Activated CD4-positive, alpha-beta T cell treated with anti-CD3 and anti-CD28 coated beads for 4 hours (primary cell): Measurements from ENCODE around the gene MFRP.

Experiments used
- DNase-seq, 2 donors: peaks; one replicate each; pipeline ENCODE4 v3.0.0-alpha.2; 2020

Gene MFRP

DNA sequence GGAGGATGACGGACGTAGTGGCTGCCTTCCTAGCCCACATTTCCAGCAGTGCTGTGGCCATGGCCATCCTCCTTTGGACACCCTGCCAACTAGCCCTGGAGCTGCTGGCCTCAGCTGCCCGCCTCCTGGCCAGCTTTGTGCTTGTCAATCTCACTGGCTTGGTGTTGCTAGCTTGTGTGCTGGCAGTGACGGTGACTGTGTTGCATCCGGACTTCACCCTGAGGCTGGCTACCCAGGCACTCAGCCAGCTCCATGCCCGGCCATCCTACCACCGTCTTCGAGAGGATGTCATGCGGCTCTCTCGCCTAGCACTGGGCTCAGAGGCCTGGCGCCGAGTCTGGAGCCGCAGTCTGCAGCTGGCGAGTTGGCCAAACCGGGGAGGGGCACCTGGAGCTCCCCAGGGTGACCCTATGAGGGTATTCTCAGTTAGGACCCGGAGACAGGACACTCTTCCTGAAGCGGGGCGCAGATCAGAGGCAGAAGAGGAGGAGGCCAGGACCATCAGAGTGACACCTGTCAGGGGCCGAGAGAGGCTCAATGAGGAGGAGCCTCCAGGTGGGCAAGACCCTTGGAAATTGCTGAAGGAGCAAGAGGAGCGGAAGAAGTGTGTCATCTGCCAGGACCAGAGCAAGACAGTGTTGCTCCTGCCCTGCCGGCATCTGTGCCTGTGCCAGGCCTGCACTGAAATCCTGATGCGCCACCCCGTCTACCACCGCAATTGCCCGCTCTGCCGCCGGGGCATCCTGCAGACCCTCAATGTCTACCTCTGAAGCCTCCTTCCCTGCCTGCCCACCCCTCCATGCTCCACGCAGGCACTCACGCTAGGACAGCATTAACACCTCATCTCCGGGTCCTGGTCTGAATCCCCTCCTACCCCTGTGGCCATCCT lies 10.6 kb downstream of the MFRP start:
- no peak for DNase-seq

DNA sequence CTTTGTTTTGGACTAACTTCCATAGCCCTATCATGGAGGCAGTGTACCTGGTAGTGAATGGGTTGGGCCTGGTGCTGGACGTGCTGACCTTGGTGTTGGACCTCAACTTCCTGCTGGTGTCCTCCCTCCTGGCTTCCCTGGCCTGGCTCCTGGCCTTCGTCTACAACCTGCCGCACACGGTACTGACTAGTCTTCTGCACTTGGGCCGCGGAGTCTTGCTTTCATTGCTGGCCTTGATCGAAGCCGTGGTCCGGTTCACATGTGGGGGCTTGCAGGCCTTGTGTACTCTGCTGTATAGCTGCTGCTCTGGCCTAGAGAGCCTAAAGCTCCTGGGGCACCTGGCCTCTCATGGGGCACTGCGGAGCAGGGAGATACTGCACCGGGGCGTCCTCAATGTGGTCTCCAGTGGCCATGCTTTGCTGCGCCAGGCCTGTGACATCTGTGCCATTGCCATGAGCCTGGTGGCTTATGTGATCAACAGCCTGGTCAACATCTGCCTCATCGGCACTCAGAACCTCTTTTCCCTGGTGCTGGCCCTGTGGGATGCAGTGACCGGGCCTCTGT lies 11.3 kb downstream of the MFRP start:
- DNase-seq = no peak

DNA sequence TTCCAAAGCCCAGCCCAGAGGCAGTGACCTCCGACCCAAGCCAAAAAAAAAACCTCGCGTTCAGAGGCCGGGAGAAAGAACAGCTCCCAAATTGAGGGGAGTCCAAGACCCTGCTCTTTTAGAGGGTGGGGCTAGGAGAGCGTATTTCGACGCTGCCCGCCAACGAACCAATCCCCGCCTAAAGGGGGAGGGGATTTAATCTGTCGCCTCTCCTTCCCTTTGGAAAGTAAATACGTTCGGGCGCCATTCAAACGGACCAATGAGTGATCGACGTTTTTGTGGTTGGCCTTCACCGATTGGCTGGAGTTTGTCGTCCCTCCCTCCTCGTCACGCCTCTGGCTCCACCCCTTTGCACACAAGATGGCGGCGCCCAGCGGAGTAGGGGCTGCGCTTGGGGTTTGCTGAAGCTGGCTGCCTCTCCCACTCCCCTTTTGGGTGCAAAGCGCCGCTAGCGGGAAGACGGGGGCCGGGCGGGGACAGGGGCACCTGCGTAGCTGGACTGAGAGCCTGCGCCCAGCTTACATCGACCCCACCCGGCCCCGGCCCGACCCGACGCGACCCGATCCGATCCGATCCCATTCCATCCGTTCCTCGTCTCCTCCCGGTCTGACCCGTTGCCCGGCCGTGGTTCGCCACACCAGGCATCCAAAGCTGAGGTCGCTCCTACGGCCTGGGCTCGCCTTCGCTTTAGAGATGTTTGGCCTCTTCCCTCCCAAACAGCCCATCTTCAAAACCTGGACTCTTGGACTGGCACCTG lies 12.2 kb downstream of the MFRP start, which contains the start of gene RNF26:
Gene RNF26, plus strand, starts transcription at position 354 of the 757 bp plus-strand sequence. CDS start 596 bp downstream, outside the sequence.
- peak; percentile 92 to 95 for DNase-seq

DNA sequence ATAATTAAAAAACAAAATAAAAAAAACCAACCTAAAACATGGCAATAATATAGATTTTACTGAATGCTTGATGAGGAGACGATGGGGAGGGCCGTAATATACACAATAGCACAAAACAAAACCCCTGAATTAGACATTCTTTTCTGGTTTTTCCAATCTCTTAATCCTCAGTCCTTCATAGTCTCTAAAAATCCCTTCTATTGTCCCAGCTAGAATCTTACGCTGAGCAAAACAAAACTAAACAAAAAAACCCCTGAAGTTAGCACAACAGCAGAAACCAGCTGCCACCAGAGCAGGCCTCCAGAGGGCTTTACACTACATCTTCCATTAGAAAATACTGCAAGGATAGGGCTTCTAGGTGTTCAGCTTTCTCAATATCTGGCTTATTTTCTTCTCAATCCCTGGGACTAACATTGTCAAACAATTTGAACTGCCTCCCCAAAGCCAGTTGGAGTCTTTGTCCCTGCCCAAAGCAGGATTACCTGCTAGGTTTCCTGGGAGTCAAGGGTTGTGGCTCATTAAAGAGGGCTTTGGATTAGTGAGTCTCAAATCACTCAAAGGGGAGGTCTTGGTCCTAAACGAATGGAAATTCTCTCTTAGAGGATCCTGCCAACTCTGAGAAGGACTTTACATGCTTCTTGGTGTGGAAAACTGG lies 14.3 kb downstream of the MFRP start:
- DNase-seq = no peak

DNA sequence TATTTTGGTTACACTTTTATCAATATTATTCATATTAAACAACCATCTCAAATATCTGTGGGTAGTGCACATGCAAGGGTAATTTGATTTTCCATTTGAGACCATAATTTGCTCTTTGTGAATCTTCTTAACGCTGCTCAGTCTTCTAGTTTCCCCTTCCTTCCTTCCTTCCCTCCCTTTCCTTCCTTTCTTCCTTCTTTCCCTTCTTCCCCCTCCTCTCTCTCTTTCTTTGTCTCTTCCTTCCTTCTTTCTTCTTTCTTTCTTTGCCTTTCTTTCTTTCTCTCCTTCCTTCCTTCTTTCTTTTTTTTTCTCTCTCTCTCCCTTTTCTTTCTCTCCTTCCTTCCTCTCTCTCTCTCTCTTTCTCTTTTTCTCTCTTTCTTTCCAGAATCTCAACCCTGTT lies 16.3 kb downstream of the MFRP start:
- no peak for DNase-seq

DNA sequence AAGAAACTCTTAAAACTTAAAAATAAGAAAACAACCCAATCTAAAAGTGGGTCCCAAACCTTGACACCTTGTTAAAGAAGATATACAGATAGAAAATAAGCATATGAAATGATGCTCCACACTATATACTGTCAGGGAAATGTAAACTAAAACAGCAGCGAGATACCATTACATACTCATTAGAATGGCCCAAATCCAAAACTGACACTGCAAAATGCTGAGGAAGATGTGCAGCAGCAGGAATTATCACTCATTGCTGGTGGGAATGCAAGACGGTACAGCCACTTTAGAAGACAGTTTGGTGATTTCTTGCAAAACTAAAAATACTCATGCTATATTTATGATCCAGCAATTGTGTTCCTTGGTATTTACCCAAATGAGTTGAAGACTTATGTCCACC lies 17.2 kb downstream of the MFRP start:
- no peak for DNase-seq

DNA sequence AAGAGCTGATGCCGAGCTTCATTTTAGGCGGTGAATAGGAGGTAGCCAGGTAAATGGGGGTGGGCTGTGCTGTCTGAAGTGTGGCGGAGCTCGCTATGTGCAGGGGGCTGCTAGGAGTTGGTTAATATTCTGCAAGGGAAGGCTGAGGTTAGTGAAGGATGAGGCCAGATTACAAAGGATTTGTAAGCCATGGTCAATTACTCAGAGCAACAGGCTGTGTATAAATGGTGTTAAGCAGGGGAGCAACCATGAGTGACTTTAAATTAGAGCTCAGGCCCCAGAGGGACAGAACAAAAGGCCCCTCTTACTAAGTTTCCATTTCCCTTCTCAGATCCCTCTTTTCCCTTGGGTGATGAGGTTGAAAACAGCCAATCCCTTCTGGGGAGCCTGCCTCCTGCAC lies 22.3 kb downstream of the MFRP start:
- DNase-seq = no peak

DNA sequence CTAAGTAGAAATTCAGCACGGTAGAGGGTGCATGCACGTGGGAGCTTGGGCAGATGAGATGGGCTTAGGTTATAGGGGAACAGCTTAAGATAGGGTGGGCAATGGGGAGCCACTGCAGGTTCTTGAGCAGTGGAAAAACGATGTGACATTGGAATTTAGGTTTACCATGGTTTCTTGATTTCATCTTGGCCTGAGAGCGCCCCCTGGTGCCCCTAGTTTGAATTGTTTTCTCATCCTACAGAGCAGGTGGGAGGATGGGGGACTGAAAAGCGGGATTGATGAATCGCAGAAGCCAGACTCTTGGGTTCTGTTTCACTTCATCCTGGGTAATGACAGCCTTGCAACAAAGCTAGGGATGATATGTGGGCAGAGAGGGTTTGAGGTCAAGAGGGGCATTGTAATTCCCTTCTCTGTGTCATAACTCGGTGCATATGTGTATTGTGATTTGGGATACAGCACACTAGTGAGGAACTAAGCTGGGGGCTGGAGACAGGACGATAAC lies 22.9 kb downstream of the MFRP start:
- DNase-seq = peak; percentile 69 to 84

DNA sequence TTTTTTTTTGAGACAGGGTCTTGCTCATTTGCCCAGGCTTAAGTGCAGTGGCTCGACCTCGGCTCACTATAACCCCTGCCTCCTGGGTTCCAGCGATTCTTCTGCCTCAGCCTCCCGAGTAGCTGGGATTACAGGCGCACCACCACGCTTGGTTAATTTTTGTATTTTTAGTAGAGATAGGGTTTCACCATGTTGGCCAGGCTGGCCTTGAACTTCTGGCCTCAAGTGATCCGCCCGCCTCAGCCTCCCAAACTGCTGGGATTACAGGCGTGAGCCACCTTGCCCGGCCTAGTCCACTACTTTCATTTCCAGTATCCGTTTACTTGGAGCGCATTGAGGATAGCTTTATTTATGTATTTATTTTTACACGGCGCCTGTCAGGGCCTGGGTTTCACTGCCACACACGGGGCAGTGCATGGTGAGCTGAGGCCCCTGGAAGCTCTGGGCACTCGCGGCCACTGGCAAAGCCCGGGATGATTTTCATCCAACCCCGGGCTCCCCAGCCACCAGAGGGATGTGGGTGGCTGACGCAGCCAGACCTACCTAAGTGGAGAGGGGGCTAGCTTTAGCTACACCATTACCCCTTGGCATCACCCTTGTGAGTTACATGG lies 23.5 kb downstream of the MFRP start:
- DNase-seq = no peak

DNA sequence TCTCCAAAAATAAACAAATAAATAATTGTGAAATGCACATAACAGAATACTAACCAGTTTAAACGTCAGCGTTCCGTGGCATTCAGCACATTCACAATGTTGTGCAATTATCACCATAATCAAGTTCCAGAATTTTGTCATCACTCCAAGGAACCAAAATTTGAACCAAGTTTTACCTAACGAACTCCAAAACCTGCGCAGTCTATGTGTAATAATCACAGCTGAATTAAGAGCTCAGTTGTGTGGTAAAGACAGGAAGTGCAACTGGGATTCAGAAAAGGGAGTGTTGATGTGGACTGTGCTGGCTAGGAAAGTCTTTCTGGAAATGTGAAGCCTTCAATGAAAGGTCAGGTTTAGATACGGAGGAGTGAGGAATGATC lies 24.2 kb downstream of the MFRP start:
- no peak for DNase-seq

DNA sequence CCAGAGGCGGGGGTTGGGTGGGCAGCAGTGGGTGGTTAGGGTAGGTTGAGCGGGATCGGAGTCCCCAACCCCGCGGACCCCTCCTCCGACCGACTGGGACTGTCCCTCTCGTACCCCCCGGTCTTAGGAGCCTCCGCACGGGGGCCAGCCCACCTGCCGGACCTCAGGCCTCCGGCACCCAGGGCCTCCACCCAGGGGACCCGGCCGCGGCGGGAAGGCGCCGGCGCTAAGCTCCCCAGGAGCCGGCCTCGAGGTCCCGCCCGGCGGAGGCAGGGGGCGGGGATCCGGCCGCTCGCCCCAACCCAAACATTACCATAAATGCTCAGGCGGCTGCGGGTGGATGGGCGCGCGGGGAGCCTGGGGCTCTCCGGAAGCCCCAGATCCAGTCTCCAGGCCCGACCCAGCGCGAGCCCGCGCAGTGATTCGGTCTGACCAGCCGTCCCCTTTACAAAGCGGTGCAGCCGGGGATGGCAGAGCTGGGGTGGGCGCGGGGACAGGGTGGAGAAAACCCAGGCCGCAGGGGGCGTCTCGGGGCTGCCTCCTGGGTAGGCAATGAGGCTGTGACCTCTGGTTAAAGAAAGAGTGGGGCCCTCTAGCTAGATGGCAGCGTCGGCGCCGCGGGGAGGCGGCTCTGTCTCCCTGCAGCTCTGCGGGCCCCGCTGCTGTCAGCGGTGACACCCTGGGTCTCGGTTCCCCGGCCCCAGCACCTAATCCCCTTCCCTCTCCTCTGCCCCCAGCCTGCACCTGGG lies 25.6 kb downstream of the MFRP start:
- DNase-seq = peak in 1 of 2 donors; percentile 32

DNA sequence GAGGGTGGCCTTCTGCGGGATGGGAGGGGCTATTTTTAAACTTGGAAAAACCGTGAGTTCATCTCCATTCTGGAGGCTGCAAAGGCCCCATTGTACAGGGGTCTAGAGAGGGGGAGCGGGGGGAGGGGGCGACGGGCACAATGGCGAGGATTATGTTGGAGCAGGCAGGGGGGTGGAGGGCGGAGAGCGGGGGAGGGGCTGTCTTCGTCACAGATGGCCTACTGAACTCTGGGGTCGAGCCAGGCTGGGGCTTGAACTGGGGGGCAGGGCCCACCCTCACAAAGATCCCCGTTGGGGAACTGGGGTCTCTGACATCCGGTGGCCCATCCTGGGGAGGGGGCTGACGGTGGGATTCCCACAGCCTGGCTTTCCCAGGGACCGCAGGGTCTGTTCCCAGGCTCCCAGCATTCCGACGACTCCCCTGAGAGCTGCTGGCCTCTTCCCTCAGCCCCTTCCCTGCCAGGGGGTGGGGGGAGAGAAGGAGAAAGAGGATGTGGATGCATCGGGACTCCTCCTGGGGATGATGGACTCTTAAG lies 26.2 kb downstream of the MFRP start:
- no peak for DNase-seq

DNA sequence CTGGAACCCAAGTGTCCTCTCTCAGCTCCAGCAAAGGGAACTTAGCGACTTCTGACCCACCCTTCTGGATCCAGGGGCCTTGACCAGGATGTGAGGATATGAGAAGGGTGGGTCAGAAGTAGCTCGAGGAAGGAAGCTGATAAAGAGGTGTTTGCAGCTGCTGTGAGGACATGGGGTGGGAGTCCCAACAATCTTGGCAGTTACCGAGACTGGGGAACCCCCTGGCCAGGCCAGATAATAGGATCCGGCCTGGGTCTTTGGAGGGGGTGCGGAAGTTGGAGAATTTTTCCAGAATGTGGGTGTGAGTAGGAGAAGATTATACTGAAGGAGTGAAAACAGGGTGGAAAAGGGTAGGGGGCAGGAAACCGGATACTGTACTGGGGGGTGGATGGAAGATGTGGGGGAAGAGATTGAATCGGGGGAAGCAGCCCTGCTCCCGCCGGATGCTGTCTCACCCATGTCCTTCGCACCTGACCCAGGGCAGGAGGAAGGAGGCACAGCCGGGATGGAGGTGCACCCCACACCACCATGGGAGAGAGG lies 26.7 kb downstream of the MFRP start:
- DNase-seq = no peak

DNA sequence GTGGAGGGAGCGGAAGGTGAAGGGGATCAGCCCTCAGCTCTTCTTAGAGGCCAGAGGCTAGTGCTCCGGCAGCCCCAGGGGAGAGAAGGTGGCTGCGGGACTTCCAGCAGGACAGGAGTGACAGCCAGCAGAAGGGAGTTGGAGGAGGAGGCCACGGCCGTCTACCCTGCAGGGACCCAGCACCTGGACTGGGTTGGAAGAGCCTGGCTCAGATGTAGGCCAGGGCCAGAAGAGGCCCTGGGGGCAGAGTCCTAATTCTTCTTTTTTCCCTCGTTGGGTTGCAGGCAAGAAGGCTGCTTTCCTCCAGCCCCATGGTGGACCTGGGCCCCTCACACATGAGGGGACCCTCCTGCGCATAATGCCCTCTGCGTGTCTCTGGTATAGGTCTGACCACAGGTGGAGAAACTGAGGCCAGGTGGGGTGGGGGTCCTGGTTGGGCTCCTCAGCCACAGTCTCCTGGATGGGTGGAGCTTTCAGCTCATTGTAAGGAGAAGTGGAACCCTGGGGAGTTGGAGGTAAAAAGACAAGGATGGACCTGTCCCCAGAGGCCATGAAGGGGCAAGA lies 27.3 kb downstream of the MFRP start:
- DNase-seq = no peak

DNA sequence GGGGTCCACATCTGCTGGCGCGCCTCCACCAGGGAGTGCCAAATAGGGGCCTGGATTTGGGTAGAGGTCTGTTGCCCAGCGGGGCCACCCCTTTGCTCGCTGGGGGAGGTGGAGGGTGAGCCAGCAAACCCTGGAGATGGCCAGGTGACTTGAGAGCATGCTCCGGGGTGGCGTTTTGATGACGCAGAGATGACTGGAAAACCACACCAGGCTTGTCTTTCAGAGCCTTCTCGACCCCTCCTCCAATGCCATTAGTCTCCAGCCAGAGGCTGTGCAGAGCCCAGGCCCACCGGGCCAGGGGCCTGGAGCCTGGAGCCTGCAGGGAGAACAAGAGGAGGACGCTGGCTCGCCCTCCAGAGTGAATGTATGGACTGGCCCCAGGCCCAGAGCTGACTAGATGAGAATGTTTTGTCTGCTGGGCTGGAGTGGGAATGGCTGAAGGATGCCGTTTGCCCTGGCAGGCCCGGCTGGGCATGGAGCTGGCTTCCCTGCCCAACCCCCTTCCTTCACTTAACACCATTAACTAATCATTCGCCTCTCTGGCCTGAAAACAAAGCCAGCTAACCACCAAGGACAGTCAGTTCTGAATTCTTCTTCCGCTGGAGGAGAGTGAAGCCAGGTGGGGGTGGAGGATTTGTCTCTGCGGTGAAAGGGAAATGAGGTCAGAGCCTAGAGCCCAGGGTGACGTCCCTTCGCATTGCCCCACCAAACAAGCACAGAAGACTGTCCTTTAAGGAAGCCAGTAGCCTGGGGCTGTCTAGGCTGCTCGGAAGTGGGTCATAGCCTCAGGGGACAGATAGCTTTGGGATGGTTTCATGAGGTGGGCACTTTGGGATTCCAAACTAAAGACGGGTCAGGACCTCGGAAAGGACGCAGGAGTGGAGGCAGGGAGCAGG lies 28.0 kb downstream of the MFRP start:
- DNase-seq = no peak

DNA sequence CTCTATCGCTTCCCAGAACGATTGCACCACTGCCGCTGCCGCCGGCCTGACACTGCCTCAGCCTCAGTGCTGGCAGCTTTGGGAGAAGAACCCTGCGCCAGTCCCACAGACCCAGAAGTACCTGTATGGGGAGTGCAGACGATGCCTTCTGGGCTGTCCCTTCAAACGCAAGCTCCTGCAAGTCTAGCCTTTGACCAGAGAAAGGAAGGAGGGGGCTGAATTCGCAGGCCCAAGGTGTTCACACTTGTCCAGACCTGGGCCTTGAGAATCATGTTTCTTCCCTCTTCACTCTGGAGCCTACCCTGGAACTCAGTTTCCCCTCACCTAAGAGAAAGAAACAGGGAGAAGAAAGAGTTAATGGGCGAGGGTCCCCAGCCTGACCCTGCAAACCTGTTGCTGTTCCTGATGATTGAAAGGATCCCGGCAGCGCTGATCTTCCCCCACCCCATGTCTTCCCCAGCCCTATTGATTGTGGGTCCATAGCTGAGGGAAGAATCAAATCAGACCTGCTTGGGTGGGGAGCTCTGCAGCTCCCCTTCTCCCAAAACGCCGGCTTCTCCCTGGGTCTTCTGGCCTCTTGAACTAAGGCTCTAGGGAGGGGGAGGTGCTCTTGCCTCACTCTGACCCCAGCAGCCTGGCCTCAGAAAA lies 28.8 kb downstream of the MFRP start:
- no peak for DNase-seq

DNA sequence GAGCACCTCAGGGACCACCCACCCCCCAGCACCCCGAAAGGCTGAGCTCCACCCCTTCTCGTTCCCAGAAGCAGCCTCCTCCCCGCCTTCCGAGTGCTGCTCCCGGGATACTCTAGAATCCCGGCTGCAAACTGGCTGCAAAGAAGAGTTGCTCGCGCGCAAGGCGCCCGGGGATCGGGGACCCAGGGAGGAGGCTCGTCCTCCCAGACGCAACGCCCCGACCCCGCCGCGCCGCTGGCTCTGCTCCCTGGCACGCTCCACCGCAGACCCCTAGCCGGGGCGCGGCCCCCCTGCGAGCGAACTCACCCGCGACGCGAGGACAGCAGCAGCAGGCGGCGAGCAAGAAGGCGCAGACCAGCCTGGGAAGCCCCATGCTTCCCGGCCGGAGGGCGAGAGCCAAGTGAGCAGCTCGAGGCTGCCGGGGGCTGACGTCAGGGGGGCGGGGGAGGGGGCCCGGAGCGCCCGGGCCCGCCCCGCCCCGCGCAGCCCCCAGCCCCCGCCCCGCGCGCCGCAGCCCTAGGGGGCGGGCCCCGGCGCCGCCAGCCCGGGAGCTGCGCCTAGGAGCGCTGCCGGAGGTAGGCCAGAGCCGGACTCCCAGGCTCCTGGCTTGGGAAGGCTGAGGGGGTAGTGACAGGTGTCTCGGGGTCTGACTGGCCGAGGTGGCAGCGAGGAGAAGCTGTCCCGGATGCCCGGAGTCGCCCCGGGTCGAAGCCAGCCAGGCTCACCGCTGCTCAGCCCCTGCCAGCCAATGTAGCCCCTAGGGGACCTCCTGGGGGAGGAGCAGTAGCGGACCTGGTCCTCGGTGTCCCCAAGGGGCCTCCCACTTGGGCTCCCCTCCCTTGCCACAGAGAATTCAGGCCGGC lies 29.5 kb downstream of the MFRP start, which contains the start of gene MCAM:
Gene MCAM, minus strand, starts transcription at position 402 of the 863 bp plus-strand sequence. Its CDS starts 29 bp downstream, at position 373.
- no peak for DNase-seq
